NB4 (cell line): ENCODE measurements around the gene TCTN3.
"Not testable (repeated sequence)": the region's sequence is repeated elsewhere in the genome, so short reads cannot be mapped to it uniquely, and the experiment has no call there.

Source experiments
- DNase-seq: peaks from one replicate; pipeline ENCODE4 v3.0.0; 2010; ENCODE audit warnings: low read depth
- H3K4me3 ChIP-seq: one replicate; pipeline ENCODE4 v1.5.1; 2011; ENCODE audit warnings: mild to moderate bottlenecking, low read depth, low read length, moderate library complexity
- CTCF ChIP-seq: IDR thresholded peaks from one replicate; pipeline ENCODE4 v1.5.1; 2012; ENCODE audit warnings: low read depth, low read length
- MYC ChIP-seq: IDR thresholded peaks from 2 replicates; pipeline ENCODE4 v1.6.1; 2011; ENCODE audit warnings: low read depth, low read length
- POLR2A ChIP-seq: IDR thresholded peaks from 2 replicates; pipeline ENCODE4 v1.6.1; 2011; ENCODE audit warnings: mild to moderate bottlenecking; ENCODE audit not compliant: insufficient read length; ENCODE audit errors: extremely low read depth
- TF ChIP-seq, protein P1 (sequence below): IDR thresholded peaks from 2 replicates; pipeline ENCODE4 v1.6.1; 2011; ENCODE audit warnings: low read depth, low read length

TCTN3 gene

DNA sequence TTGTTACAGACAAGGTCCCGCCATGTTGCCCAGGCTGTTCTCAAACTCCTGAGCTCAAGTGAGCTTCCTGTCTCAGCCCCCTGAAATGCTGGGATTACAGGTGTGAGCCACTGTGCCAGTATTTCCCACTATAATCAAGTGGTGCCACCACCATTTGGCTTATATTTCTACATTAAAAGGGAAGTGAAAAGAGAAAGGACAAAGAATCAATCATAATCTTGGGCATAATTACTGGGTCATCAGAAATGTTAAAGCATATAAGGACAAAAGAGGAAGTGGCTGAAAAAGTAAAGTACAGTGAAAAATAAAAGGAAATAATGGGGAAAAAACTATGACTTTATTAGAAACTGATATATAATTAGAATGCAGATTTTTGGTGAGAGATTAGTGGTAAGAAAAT is 36.5 kb upstream of the TCTN3 start:
- H3K4me3 ChIP-seq = no peak overlapping the region
- peak; percentile 5 for DNase-seq
- TF ChIP-seq MYC (no peak), POLR2A (no peak), CTCF (no peak)
- TF ChIP-seq, protein P1, sequence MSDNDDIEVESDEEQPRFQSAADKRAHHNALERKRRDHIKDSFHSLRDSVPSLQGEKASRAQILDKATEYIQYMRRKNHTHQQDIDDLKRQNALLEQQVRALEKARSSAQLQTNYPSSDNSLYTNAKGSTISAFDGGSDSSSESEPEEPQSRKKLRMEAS = no peak

GRCh38 chr10:95729323-95730055 is 35.8 kb upstream of the TCTN3 start:
- DNase-seq = no peak
- no peak overlapping the region for H3K4me3 ChIP-seq
- TF ChIP-seq CTCF = no peak
- TF ChIP-seq, protein P1 = no peak
- TF ChIP-seq POLR2A = no peak
- no peak for TF ChIP-seq MYC

DNA sequence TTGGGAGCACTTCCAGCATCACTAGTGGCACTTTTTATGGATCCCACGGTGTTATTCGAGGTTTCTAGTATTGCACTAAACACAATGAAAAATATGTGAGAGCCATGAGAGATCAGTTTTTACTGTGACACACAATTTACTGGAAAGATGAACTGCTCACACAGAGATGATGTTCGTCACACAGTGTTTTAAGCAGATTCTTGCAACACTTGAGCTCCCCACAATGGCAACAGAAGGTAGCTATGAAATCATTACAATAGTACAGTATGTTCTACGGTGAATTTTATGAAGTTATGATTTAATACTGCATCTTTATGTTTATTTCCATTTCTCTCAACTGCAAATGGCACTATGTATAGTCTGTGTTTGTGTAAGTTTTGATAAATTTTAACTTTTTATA is 34.8 kb upstream of the TCTN3 start:
- TF ChIP-seq, protein P1 = no peak
- TF ChIP-seq POLR2A (no peak), MYC (no peak), CTCF (no peak)
- DNase-seq = peak; percentile 18
- H3K4me3 ChIP-seq = no peak overlapping the region

DNA sequence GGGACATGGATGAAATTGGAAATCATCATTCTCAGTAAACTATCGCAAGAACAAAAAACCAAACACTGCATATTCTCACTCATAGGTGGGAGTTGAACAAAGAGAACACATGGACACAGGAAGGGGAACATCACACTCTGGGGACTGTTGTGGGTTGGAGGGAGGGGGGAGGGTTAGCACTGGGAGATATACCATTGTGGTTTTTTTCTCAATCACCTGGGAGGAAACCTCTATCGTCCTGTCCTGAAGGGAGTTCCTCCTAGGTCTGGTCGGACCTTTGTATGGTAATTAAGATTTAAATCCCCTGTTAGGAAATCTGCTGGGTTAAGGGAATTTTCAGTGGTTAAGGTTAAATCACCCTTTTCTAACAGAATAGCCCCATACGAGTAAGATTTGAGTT is 28.8 kb upstream of the TCTN3 start:
- H3K4me3 ChIP-seq = not testable (repeated sequence)
- peak; percentile 51 for DNase-seq

GRCh38 chr10:95720745-95721144 is 27.0 kb upstream of the TCTN3 start:
- not testable (repeated sequence) for DNase-seq, H3K4me3 ChIP-seq

DNA sequence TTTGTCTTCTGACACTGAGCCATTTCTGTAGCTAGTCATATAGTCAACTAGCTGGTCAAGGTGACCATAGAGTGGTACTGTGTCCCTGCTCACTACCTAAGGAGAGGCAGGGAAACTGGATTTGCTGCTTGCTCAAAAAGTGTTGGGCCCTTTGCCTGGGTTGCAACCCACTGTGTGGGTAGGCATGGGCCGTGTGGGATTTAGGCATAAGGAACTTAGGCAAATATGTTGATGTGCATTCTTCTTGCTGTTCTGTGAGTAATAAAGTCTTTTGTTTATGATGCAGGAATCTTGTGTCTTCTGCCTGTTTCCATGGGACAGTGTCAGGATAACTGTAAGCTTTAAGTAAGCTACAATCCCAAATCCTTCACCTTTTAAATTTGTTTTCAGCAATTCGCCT is 23.1 kb upstream of the TCTN3 start:
- DNase-seq = no peak
- TF ChIP-seq POLR2A = no peak
- TF ChIP-seq, protein P1 = no peak
- TF ChIP-seq MYC = no peak
- no peak for TF ChIP-seq CTCF
- no peak overlapping the region for H3K4me3 ChIP-seq

DNA sequence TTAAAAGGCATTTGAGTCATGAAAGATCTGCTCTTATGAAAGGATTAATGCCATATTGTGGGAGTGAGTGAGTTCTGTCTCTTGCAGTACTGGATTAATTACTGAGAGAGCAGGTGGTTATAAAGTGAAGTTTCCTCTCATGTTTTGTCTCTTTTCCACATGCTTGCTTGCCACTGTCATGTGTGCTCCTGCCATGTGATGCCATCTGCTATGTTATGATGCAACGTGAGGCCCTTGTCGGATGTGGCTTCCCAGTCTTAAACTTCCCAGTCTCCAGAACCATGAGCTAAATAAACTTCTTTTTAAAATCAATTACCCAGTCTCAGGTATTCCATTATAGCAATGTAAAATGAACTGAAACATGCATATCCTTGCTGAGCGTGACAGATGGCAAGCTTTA is 22.7 kb upstream of the TCTN3 start:
- TF ChIP-seq POLR2A (no peak), MYC (no peak), CTCF (no peak)
- TF ChIP-seq, protein P1 = no peak
- H3K4me3 ChIP-seq = no peak overlapping the region
- DNase-seq = no peak
